Choroid plexus epithelial cell (primary cell): ENCODE results near the gene LZIC.

ENCODE experiments used
- DNase-seq: peaks from one replicate; pipeline ENCODE4 v3.0.0-alpha.2; 2010; ENCODE audit warnings: low read depth
- H3K4me3 ChIP-seq: 2 replicates; pipeline ENCODE4 v1.5.1; 2011; ENCODE audit warnings: low read depth, mild to moderate bottlenecking, control low read depth, low read length, moderate library complexity
- TF ChIP-seq, protein P1 (sequence below): conservative IDR thresholded peaks from 2 replicates; pipeline ENCODE4 v1.5.1; 2011; ENCODE audit warnings: low read depth, mild to moderate bottlenecking, control low read depth, inconsistent platforms, low read length, moderate library complexity

Gene LZIC

DNA sequence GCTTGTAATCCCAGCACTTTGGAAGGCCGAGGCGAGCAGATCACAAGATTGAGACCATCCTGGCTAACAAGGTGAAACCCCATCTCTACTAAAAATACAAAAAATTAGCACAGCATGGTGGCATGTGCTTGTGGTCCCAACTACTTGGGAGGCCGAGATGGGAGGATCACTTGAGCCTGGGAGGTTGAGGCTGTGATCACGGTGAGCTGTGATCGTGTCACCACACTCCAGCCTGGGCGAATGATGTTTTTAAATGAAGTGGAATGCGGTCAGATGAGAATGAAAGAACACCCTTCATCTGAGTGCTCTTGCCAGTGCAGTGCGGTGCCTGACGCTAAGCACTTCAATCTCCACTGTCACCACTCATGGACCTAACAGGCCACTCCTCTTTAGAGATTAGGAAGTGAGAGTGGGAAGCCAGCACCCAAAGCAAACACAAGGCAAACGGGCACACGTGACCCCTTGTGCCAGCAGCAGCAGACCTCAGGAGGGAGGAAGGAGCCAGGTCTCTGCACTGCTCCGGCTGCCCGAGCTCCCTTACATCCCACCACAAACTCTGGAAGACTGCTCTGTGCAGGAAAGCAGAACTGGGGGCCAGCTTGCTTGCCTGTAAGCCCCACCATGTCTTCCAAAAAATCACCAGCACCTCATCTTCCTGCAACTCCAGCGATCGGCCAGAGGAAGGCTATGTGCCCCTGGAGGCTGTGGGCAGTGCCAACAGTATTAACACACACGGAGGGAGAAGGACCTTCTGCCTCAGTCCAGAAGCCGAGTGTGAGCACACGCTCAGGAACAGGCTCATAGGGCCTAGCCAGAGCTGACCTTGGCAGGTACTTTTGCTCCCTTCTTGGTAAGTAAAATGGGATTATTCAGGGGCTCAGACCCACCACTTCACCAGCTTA, 42.8 kb downstream of the LZIC start:
- no peak for DNase-seq
- TF ChIP-seq, protein P1, sequence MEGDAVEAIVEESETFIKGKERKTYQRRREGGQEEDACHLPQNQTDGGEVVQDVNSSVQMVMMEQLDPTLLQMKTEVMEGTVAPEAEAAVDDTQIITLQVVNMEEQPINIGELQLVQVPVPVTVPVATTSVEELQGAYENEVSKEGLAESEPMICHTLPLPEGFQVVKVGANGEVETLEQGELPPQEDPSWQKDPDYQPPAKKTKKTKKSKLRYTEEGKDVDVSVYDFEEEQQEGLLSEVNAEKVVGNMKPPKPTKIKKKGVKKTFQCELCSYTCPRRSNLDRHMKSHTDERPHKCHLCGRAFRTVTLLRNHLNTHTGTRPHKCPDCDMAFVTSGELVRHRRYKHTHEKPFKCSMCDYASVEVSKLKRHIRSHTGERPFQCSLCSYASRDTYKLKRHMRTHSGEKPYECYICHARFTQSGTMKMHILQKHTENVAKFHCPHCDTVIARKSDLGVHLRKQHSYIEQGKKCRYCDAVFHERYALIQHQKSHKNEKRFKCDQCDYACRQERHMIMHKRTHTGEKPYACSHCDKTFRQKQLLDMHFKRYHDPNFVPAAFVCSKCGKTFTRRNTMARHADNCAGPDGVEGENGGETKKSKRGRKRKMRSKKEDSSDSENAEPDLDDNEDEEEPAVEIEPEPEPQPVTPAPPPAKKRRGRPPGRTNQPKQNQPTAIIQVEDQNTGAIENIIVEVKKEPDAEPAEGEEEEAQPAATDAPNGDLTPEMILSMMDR = no peak
- no peak overlapping the region for H3K4me3 ChIP-seq

DNA sequence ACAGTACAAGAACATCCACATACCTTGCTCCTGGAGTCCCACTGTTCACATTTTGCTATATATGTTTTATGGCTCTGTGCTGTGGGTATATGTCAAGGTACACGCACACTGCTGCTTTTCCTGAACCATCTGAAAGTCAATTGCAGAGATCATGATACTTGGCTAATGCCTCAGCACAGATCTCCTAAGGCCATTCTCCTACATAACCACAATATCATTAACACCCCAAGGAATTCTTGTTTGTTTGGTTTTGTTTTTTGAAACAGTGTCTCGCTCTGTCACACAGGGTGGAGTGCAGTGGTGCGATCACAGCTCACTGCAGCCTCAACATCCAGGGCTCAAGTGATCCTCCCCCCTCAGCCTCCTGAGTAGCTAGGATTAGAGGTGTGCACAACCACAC, 49.1 kb downstream of the LZIC start:
- no peak overlapping the region for H3K4me3 ChIP-seq
- TF ChIP-seq, protein P1 = no peak
- no peak for DNase-seq

DNA sequence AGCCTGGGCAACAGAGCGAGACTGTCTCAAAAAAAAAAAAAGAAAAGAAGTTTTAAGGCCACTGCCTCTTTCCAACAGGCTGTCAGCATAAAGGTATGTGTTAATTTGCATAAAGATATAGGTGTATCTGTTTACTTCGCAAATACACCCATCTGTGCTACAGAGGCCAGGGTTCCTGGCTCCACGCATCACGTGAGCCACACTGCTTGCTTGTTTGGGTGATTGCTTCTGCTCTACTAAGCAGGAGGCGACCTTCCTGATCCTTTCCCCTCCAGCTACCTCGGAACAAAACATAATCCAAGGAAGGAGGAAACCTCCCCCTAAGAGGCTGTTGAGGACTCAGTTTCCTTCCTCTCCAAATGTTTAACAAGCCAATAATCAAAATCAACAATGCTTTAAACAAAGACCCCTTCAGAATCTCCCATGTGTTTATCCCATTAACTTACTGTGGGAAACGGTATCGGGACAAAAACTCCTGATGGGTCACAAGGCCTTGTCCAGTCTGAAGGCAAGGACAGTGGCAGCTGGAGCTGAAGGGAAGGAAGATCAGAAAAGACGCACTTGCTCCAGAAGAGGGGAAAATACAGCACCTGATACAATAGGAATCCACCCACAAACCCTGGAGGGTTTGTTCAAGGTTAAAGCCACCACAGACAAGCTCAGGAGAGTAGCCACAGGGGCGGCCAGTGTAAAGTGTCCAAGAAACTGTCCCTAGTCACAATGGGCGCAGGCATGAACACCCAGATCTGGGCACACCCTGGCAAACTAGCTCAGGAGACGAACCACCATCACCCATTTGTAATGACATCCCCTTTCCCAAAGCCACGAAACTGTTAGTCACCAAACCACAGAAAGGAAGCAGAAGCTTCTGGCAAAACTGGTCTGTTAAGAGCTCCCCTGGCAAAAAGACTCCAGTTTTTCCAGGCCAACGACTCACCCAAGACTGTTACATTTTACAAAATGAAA, 50.3 kb downstream of the LZIC start:
- TF ChIP-seq, protein P1 = no peak
- no peak overlapping the region for H3K4me3 ChIP-seq
- DNase-seq = peak; percentile 56

DNA sequence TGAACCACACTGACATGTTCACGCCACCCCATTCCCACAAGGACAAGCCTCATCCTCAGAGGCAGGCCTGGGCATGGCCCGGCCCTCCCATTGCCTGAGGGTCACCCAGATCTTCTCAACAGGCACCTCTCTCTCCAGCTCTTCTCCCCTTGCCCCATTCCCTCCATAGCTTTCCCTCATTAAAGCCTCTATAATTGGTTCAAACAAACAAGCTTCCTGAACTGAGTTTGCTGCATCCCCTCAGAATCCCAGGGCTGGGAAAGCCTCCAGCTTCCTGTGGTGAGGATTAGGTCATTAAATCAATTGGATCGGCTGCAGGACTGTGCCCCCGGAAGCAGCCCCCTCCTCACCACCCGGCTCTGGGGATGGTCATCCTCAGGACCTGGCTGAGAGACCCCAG, 52.0 kb downstream of the LZIC start:
- H3K4me3 ChIP-seq = no peak overlapping the region
- no peak for DNase-seq
- TF ChIP-seq, protein P1 = no peak

DNA sequence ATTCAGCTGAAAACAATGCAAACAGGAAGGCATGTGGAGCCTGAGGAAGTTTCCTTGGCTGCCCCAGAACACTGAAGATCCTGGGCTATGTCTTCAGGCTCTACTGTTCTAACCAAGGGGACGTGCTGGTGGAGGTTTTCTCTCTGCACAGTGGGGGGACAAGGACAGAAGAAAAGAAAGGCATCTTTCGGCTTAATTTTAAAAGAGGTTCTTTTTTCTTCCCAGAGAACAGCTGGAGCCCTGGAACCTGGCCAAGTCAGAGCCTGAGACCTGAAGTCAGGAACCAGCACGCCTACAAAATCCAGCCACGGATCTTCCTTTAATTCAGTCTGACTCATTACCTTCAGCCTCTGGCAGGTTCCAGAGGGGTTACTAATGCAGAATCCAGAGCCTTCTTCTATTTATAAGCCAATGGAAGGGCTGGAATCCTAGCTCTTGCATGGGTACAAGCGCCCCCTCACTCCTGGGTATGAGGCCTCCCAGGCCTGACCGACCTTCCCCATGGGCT, 52.9 kb downstream of the LZIC start:
- DNase-seq = peak; percentile 91
- TF ChIP-seq, protein P1 = no peak

DNA sequence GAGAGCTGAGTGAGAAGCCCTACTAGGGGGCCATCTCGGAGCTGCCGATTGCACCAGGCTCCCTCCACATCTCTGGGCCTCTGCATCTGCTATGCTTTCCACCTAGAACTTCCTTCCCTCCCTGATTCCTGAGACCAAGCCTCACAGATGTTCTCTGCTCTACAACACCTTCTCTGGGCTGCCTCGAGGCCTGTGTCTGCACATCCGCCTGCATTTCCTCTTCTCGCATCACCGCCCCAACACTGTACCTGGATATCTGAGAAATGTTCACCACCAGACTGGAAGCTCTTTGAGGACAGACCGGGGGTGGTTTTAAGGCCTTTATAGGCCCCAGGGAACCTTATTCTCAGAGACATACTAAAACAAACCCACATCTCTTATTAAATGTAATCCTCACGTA, 53.8 kb downstream of the LZIC start:
- TF ChIP-seq, protein P1 = no peak
- no peak for DNase-seq
- no peak overlapping the region for H3K4me3 ChIP-seq

More for the DNA sequence above, 52.9 kb downstream of the LZIC start:
- no peak overlapping the region for H3K4me3 ChIP-seq
